HCT116 (cell line): Measurements from ENCODE around the gene RABGAP1. TPM values are rescaled to one million over a fixed set of nuclear protein-coding genes. Genes with fewer than 3 reads are reported as not detected.

Source experiments
- ATAC-seq: fragments of 200-7000 bp; cut with Tn5 transposase; 2 replicates; pipeline ENCODE4 v1.9.1; 2020; ENCODE audit warnings: mild to moderate bottlenecking, moderate library complexity
- BruUV-seq: library from RNA; stranded (reverse); fragments of 400-500 nt; replicated peaks from 2 replicates; lab custom pipeline; 2021; lab: Mats Ljungman, UMichigan
- CTCF ChIA-PET: fragments of 300-600 bp; sonication (Branson Sonifier 250); formaldehyde crosslinking; loops from one replicate; lab custom pipeline; 2021; ENCODE audit warnings: antibody characterized with exemption; lab: Charles Lee
- POLR2A ChIA-PET: fragments of 300-600, 350-600 bp; sonication (Branson Sonifier 250); formaldehyde crosslinking; loops from one replicate; lab custom pipeline; 2021; ENCODE audit warnings: antibody characterized with exemption; lab: Charles Lee
- RAD21 ChIA-PET, 2 experiments: fragments of 300-600 bp; sonication (Branson Sonifier 250); formaldehyde crosslinking; loops; one replicate each; lab custom pipeline; 2023; ENCODE audit warnings: low total read pairs in 2 of 2; ENCODE audit not compliant: uncharacterized antibody in 2 of 2, unreplicated experiment in 2 of 2, low non-redundant PET in 1 of 2; lab: Charles Lee
- DNase-seq: peaks from one replicate; pipeline ENCODE4 v3.0.0-alpha.2; 2010; ENCODE audit warnings: low read depth, low spot score
- H2AFZ ChIP-seq: fragments of 200-600 bp; shearing (Covaris generic), sonication (generic); 2 replicates; pipeline ENCODE4 v1.6.1; 2017; ENCODE audit warnings: low read depth, mixed run types, mixed read lengths, antibody characterized with exemption, low read length; ENCODE audit not compliant: poor library complexity, severe bottlenecking
- H3K27ac ChIP-seq: 2 replicates; pipeline ENCODE4 v1.5.1; 2012; ENCODE audit warnings: low read depth, low read length
- H3K27me3 ChIP-seq: fragments of 200-600 bp; sonication (generic); 2 replicates; pipeline ENCODE4 v1.6.1; 2016; ENCODE audit warnings: mixed run types, low read length, mixed read lengths; ENCODE audit not compliant: insufficient read depth
- H3K36me3 ChIP-seq, 2 experiments: fragments of 200-500 bp in 1 of 2; fragments of 200-600 bp in 1 of 2; sonication (Bioruptor generic) in 1 of 2; sonication (generic) in 1 of 2; 2 replicates each; pipeline versions ENCODE4 v1.5.1 to v1.6.1; 2014 to 2016; ENCODE audit warnings: low read length in 2 of 2, inconsistent platforms in 1 of 2, mixed read lengths in 1 of 2, mixed run types in 1 of 2; ENCODE audit not compliant: insufficient read depth in 2 of 2, control insufficient read depth in 1 of 2
- H3K4me1 ChIP-seq, 2 experiments: fragments of 200-600 bp in 1 of 2; sonication (generic) in 1 of 2; 2 replicates each; pipeline versions ENCODE4 v1.5.1 to v1.6.1; 2012 to 2017; ENCODE audit warnings: low read length in 2 of 2, inconsistent platforms in 1 of 2, mild to moderate bottlenecking in 1 of 2, mixed read lengths in 1 of 2, mixed run types in 1 of 2, moderate library complexity in 1 of 2; ENCODE audit not compliant: insufficient read depth in 2 of 2, control insufficient read depth in 1 of 2
- H3K4me2 ChIP-seq: fragments of 200-600 bp; sonication (generic); 2 replicates; pipeline ENCODE4 v1.6.1; 2017; ENCODE audit warnings: mixed run types, low read length, mixed read lengths
- H3K4me3 ChIP-seq, 2 experiments: fragments of 200-600 bp in 1 of 2; sonication (generic) in 1 of 2; replicated peaks in 1 of 2; 2 replicates each; pipeline ENCODE4 v1.5.1; 2011 to 2016; ENCODE audit warnings: low read length in 2 of 2, control low read depth in 1 of 2, low read depth in 1 of 2, mild to moderate bottlenecking in 1 of 2, mixed read lengths in 1 of 2, mixed run types in 1 of 2
- H3K79me2 ChIP-seq: fragments of 200-600 bp; sonication (generic); 2 replicates; pipeline ENCODE4 v1.6.1; 2017; ENCODE audit warnings: mild to moderate bottlenecking, mixed run types, low read length, moderate library complexity, mixed read lengths; ENCODE audit not compliant: insufficient read depth
- H3K9ac ChIP-seq: fragments of 200-600 bp; sonication (generic); 2 replicates; pipeline ENCODE4 v1.6.1; 2016; ENCODE audit warnings: low read length, mixed read lengths
- H3K9me2 ChIP-seq: fragments of 200-600 bp; sonication (generic), shearing (Covaris generic); 2 replicates; pipeline ENCODE4 v1.6.1; 2017; ENCODE audit warnings: mixed run types, mild to moderate bottlenecking, moderate library complexity; ENCODE audit not compliant: insufficient read depth
- H3K9me3 ChIP-seq, 2 experiments: fragments of 200-500 bp in 1 of 2; fragments of 200-600 bp in 1 of 2; sonication (Bioruptor generic) in 1 of 2; sonication (generic) in 1 of 2; 2 replicates each; pipeline ENCODE4 v1.6.1; 2014 to 2017; ENCODE audit warnings: low read length in 2 of 2, mixed read lengths in 2 of 2, inconsistent platforms in 1 of 2, low read depth in 1 of 2, mild to moderate bottlenecking in 1 of 2, mixed run types in 1 of 2, moderate library complexity in 1 of 2; ENCODE audit not compliant: control insufficient read depth in 1 of 2, insufficient read depth in 1 of 2
- H4K20me1 ChIP-seq: fragments of 200-600 bp; sonication (generic), shearing (Covaris generic); 2 replicates; pipeline ENCODE4 v1.6.1; 2017; ENCODE audit warnings: mixed run types, mild to moderate bottlenecking, moderate library complexity; ENCODE audit not compliant: insufficient read depth
- CEBPB ChIP-seq: IDR thresholded peaks from 2 replicates; pipeline ENCODE4 v1.6.1; 2012; ENCODE audit warnings: low read depth
- EGR1 ChIP-seq: IDR thresholded peaks from 2 replicates; pipeline ENCODE4 v1.6.1; 2012; ENCODE audit warnings: low read depth
- EZH2 ChIP-seq: fragments of 200-600 bp; sonication (generic); IDR thresholded peaks from 2 replicates; pipeline ENCODE4 v1.6.1; 2017; ENCODE audit warnings: antibody characterized with exemption, mixed run types
- FOSL1 ChIP-seq: IDR thresholded peaks from 2 replicates; pipeline ENCODE4 v1.6.1; 2012; ENCODE audit warnings: low read depth
- POLR2A ChIP-seq: IDR thresholded peaks from 2 replicates; pipeline ENCODE4 v1.7.0; 2011; ENCODE audit warnings: borderline replicate concordance; ENCODE audit not compliant: insufficient read depth, insufficient read length; ENCODE audit errors: extremely low read depth
- SIN3A ChIP-seq: IDR thresholded peaks from 2 replicates; pipeline ENCODE4 v1.6.1; 2012; ENCODE audit warnings: low read depth
- SRF ChIP-seq: IDR thresholded peaks from 2 replicates; pipeline ENCODE4 v1.6.1; 2012; ENCODE audit warnings: low read depth
- intact Hi-C: fragments of 100-400 bp; cut with micrococcal nuclease; formaldehyde crosslinking; loops from 2 replicates; pipeline ENCODE4 v1.10.0; 2022
- total RNA-seq: library from RNA; stranded (reverse); gene quantifications from one replicate; pipeline ENCODE4 v1.2.1, GENCODE V29; 2021; ENCODE audit not compliant: unreplicated experiment
- TF ChIP-seq, protein P1 (sequence below): IDR thresholded peaks from 2 replicates; pipeline ENCODE4 v1.6.1; 2011; ENCODE audit warnings: mild to moderate bottlenecking, low read length, moderate library complexity; ENCODE audit not compliant: insufficient replicate concordance; ENCODE audit errors: extremely low read depth
- TF ChIP-seq, protein P2 (sequence below): IDR thresholded peaks from 2 replicates; pipeline ENCODE4 v1.6.1; 2012

RABGAP1 gene
- total RNA-seq, 1 experiment from 2014 or later: 29.7 TPM

DNA sequence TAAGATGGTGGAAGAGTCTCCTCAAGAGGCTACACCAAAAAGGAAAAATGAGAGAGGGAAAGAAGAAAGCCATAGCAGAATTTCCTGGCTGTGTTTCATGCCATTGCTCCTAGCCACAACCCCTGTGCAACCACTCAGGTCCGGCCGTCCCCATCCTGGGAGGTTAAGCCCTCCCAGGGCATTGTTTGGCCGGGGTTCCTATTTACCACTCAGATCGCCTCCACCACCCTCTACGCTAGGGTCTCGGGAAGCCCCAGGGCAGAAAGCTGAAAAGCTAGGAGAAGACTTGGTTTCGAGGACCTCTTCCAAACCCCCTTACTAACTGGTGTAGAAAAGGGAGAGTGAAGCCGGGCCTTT lies 36.4 kb upstream of the RABGAP1 start:
- POLR2A ChIA-PET: interaction anchor here (1.2 to 1.4 kb wide), 2 partner anchors 9 to 38 kb away, joined by 3 to 9 read pairs; partner anchors contain the start of gene ZBTB6
- TF ChIP-seq EZH2 (no peak), EGR1 (no peak), FOSL1 (no peak), SIN3A (no peak), CEBPB (no peak), SRF (no peak), POLR2A (no peak)
- TF ChIP-seq, protein P1, sequence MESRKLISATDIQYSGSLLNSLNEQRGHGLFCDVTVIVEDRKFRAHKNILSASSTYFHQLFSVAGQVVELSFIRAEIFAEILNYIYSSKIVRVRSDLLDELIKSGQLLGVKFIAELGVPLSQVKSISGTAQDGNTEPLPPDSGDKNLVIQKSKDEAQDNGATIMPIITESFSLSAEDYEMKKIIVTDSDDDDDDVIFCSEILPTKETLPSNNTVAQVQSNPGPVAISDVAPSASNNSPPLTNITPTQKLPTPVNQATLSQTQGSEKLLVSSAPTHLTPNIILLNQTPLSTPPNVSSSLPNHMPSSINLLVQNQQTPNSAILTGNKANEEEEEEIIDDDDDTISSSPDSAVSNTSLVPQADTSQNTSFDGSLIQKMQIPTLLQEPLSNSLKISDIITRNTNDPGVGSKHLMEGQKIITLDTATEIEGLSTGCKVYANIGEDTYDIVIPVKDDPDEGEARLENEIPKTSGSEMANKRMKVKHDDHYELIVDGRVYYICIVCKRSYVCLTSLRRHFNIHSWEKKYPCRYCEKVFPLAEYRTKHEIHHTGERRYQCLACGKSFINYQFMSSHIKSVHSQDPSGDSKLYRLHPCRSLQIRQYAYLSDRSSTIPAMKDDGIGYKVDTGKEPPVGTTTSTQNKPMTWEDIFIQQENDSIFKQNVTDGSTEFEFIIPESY: no peak
- TF ChIP-seq, protein P2, sequence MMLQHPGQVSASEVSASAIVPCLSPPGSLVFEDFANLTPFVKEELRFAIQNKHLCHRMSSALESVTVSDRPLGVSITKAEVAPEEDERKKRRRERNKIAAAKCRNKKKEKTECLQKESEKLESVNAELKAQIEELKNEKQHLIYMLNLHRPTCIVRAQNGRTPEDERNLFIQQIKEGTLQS: no peak
- TF ChIP-seq, all 23 proteins: peak for 0
- Histone ChIP-seq H4K20me1 (0 out of 2 replicates have a peak, but pooled peaks cover 6% of the 10 kb centered on the region), H3K79me2 (peaks cover 67% of the 10 kb centered on the region), H3K4me2 (peak overlapping the region; percentile 85), H3K36me3 (peaks cover 0 to under 1% of the 10 kb centered on the region in 2 experiments; a peak in 1 of 4 replicates), H3K9me2 (no peaks in the 10 kb centered on the region), H3K4me3 (peak overlapping the region; percentile 89 to 96), H2AFZ (no peak overlapping the region), H3K9ac (peak overlapping the region; percentile 96), H3K9me3 (no peaks in the 10 kb centered on the region), H3K27ac (peak overlapping the region; percentile 80), H3K27me3 (no peaks in the 10 kb centered on the region), H3K4me1 (peaks cover 0 to 16% of the 10 kb centered on the region in 2 experiments; a peak in 2 of 4 replicates)
- RAD21 ChIA-PET: no interaction called here
- CTCF ChIA-PET: no interaction called here
- no peak for DNase-seq
- TSS peak; percentile 45 for BruUV-seq
- peak; percentile 45 for ATAC-seq
- intact Hi-C loops: loop anchor here (10.0 kb wide), 1 partner anchor 90 kb away; no protein-coding TSS in a partner anchor
